OCI-LY3 (cell line): ENCODE measurements around the gene RNF220.

ENCODE experiments used
- CTCF ChIP-seq: fragments of 200-600, 300-600 bp; sonication (generic); IDR thresholded peaks from 2 replicates; pipeline ENCODE4 v1.5.1; 2014; ENCODE audit warnings: antibody characterized with exemption, low read length, low read depth
- EZH2phosphoT487 ChIP-seq: fragments of 200-600 bp; shearing (Covaris generic); IDR thresholded peaks from 2 replicates; pipeline ENCODE4 v1.6.1; 2018; ENCODE audit warnings: antibody characterized with exemption, mixed run types, low read depth

DNA sequence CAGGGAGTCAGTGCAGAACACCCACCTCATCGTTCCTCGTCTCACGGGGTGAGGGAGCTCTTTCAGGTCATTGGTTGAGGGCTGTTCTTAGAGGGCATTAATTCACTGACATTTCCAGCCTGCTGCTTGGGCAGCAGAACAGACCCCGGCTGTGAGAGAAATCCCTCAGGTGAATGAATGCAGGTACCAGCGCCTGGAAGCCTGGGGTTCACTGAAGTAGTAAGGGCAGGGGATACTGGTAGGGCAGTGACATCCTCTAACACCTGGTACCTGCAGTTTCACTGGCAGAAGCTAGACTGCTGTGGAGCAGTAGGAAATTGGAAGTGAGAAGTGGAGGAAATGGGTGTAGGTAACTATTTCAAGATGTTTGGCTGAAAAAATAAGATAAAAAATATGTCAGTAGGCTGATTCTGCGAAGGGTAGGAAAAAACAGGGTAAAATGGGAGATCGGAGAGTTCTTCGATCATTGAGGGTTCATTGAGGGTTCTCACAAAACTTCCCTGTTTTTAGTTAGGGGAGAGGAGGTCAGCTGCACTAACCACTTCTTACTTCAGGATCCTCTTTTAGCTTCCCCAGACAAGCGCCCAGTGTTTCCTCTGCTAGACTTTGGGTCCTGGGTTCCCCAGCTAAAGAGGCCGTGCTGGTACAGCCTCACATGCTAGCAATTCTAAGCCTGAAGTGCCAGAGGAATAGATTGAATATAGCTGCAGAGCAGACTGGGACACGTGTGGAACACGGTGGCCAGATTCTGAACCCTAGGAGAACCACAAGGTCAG, 55.2 kb downstream of the RNF220 start:
- TF ChIP-seq CTCF (no peak), EZH2phosphoT487 (no peak)
